Stimulated activated naive CD4-positive, alpha-beta T cell (primary cell): ENCODE results near the gene DDX21.
"Not testable (repeated sequence)": the region's sequence is repeated elsewhere in the genome, so short reads cannot be mapped to it uniquely, and the experiment has no call there.

Experiments
- DNase-seq, 6 experiments: peaks; one replicate each; lab custom pipeline; 2025; lab: John Stamatoyannopoulos, UW

DDX21 gene

DNA sequence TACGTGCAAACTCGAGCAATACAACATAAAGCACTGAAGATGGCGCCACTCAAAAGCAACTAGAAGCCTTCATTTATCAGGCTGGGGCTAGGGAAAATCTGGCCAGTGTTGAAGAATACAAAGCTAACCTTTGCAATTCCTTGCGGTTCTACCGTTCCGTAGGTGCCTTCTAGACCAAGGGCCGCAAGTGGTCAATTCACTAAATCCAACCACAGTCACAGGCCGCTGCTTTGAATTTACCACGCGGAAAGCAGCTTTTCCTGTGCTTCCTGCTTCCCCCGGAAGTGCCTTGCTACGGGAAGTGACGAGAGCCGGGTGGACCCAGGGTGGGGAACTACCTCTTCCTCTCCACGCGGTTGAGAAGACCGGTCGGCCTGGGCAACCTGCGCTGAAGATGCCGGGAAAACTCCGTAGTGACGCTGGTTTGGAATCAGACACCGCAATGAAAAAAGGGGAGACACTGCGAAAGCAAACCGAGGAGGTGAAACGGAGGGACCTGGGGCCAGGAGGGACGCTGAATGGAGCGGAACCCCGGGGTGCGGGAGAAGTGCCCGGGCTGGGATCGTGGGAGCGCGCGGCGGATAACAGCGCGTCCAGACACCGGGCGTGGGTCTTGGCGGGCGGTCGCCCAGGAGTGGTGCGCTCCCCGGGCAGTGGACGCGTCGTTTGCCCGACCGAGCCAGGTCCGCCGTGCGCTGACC lies at the start of gene DDX21:
TSS of gene DDX21 (plus strand) at position 339 of the 701 bp plus-strand sequence. CDS start at position 395, 56 bp downstream.
- peak; percentile 75 to 96 (median 84) for DNase-seq

DNA sequence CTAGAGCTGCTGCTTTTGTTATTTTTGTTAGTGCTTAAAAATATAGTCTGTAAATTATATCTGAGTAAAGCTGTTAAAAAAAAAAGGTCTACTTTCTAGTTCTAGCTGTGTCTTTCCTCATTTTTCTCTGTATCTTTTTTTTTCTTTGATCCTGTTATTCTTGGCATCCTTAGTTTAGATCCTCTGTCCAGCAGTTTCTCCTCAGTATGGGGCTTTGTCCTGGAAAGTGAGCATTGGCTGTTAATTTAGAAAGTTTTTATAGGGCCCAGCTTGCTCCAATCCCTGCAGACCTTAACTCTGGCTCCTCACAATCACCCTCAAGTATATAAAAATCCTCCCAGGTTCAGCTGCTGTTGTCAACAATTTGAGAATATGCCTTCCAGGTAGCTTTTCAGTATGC lies 31.4 kb upstream of the DDX21 start:
- no peak for DNase-seq

DNA sequence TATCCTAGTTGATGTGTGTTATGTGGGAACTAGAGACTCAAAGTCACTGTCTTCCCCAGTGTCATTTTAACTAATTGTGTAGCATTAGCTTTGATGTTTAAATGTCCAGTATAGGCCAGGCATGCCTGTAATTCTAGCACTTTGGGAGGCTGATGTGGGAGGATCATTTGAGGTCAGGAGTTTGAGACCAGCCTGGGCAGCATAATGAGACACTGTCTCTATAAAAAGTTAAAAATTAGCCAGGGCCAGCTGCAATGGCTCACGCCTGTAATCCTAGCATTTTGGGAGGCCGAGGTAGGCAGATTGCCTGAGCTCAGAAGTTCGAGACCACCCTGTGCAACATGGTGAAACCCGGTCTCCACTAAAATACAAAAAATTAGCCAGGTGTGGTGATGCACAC lies 30.5 kb upstream of the DDX21 start:
- DNase-seq = no peak

- DNase-seq = not testable (repeated sequence)
These were observed 26.8 kb upstream of the DDX21 start for GRCh38 chr10:68929157-68929556.

DNA sequence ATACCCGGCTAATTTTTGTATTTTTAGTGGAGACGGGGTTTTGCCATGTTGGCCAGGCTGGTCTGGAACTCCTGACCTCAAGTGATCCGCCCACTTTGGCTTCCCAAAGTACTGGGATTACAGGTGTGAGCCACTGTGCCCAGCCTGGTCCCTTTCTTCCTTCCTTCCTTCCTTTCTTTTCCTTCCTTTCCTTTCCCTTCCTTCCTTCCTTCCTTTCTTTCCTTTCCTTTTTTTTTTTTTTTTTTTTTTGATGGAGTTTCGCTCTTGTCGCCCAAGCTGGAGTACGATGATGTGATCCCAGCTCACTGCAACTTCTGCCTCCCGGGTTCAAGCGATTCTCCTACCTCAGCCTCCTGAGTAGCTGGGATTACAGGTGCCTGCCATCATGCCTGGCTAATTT lies 26.1 kb upstream of the DDX21 start:
- not testable (repeated sequence) for DNase-seq

DNA sequence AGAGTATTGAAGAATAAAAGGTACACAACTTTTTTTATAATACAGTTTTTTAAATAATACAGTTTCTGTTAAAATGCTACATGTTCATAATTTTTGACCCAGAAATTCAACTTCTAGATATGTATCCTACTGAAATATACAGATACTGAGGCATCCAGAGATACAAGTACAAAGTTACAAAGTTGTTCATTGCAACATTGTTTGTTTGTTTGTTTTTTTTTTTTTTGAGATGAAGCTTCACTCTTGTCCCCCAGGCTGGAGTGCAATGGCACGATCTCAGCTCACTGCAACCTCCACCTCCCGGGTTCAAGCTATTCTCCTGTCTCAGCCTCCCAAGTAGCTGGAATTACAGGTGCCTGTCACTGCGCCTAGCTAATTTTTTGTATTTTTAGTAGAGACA lies 23.1 kb upstream of the DDX21 start:
- DNase-seq = not testable (repeated sequence)

- no peak for DNase-seq
These were observed 21.0 kb upstream of the DDX21 start for GRCh38 chr10:68934994-68935393.

- DNase-seq = no peak
These were observed 17.9 kb upstream of the DDX21 start for GRCh38 chr10:68938117-68938516.

- DNase-seq = no peak
These were observed 17.1 kb upstream of the DDX21 start for GRCh38 chr10:68938884-68939283.

GRCh38 chr10:68940917-68941316 lies 15.1 kb upstream of the DDX21 start:
- DNase-seq = not testable (repeated sequence)

- no peak for DNase-seq
These were observed 5.4 kb upstream of the DDX21 start for GRCh38 chr10:68950598-68950997.

GRCh38 chr10:68954904-68955303 lies 1.1 kb upstream of the DDX21 start:
- DNase-seq = no peak

- DNase-seq = no peak
These were observed 577 bp upstream of the DDX21 start for GRCh38 chr10:68955355-68955831.

- no peak for DNase-seq
These were observed 1.3 kb downstream of the DDX21 start for GRCh38 chr10:68957284-68957615.

DNA sequence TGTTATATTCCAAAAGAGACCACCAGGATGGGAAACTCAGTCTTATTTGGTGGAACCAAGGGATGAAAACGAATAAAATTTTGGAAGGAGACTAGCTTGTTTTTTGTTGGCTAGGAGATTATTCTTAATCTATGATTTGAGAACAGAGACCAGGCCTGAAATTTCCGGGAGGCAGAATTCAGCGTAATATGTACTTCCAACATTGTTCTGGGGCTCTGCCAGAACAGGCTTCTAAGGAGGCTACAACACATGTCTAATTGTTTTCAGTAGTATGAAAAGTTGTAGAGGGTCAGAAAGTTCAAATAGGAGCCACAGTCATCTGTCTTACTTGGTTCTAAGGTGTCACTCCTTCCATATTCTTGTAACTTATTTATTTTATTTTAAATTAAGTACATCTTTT lies 1.7 kb downstream of the DDX21 start:
- DNase-seq = peak in 1 of 6 experiments; percentile 4

- no peak for DNase-seq
These were observed 3.9 kb downstream of the DDX21 start for GRCh38 chr10:68959695-68960527.

- no peak for DNase-seq
These were observed 7.2 kb downstream of the DDX21 start for GRCh38 chr10:68963151-68963550.

- DNase-seq = no peak
These were observed 18.0 kb downstream of the DDX21 start for GRCh38 chr10:68973975-68974374.

DNA sequence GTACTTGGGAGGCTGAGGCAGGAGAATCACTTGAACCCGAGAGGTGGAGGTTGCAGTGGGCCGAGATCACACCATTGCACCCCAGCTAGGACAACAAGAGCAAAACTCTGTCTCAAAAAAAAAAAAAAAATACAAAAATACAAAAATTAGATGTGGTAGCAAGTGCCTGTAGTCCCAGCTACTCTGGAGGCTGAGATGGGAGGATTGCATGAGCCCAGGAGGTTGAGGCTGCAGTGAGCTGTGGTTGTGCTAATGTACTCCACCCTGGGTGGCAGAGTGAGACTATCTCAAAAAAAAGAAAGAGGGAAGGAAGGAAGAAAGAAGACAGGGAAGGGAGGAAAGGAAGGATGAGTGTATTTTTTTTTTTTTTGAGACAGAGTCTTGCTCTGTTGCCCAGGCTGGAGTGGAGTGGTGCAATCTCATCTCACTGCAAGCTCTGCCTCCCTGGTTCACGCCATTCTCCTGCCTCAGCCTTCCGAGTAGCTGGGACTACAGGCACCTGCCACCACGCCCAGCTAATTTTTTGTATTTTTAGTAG lies 20.0 kb downstream of the DDX21 start:
- not testable (repeated sequence) for DNase-seq

DNA sequence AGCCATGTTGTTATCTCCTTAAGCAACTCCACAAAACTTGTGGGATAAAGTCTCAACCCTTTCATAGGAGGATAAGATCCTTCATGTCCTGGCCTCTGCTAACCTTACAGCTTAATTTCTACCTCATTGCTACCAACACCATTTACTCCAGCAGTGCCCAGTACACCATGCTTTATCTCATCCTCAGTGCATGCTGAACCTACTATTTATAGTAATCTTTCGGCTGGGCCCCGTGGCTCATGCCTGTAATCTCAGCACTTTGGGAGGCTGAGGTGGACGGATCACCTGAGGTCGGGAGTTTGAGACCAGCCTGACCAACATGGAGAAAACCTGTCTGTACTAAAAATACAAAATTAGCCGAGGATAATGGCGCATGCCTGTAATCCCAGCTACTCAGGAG lies 23.8 kb downstream of the DDX21 start:
- not testable (repeated sequence) for DNase-seq

DNA sequence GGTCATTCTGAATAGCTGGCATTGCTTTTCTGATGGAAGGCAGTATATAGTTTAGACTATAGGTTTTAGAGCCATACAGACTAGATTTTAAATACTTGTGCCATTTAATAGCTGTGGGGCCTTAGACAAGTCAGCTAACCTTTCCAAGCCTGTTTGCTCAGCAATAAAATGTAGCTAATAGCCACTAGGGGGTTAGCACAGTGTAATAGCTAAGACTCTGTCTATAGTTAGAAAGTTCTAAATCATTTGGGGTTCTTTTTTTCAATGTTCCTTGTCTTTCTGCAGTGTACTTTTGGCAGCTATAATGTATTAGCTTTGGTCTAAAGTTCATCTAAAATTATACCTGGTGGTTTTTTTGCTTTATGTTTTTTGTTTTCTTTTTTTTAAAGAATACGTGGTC lies 25.1 kb downstream of the DDX21 start:
- no peak for DNase-seq

- DNase-seq = no peak
These were observed 26.4 kb downstream of the DDX21 start for GRCh38 chr10:68982389-68982788.

DNA sequence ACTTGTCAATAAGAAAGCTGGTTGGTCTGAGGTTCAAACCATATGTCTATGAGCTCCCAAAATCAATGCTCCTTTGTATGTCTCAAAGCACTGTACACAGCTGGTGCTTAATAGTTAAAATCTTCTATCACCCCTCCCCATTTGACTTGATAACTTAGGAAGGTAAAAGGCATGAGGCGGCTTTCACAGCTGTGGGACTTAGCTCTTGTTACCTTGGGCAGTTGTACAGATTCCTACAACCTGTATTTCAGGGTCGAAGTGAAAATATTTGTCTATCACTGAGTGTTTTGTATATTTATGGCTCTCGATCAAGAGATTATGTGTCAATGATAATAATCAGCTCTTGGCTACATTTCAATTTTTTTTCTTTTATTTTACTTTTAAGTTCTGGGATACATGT lies 31.6 kb downstream of the DDX21 start:
- no peak for DNase-seq
